ENCODE results near the gene RABEP1. TPM values are rescaled to one million over a fixed set of nuclear protein-coding genes. Genes with fewer than 3 reads are reported as not detected.

Gene RABEP1
- total RNA-seq, 1 experiment from 2014 or later = 24.4 TPM

DNA sequence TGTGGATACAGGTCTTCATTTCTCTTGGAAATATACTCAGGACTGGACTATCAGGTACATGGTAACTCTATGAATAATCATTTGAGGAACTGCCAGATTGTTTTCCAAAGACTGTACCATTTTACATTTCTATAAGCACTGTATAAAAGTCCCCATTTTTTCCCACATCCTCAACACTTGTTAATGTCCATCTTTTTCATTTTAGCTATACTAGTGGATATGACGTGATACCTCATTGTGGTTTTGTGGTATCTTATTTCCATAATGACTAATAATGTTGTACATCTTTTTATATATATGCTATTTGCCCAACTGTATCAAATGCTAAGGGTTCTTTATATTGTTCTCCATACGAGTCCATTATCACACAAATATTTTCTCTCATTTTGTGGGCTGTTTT lies 114.5 kb downstream of the RABEP1 start:
- no peaks in the 10 kb centered on the region for H3F3A ChIP-seq (ENCODE audit: low read length, unreplicated experiment)
- TF ChIP-seq CTCF (conservative IDR thresholded peaks at IDR 0.05; ENCODE audit: low read depth, low read length) (no peak), EZH2 (IDR thresholded peaks at IDR 0.05; ENCODE audit: low read length, unreplicated experiment) (no peak), EZH2phosphoT487 (IDR thresholded peaks at IDR 0.05; ENCODE audit: borderline replicate concordance, low read length) (no peak)
- no peak overlapping the region for H2AFZ ChIP-seq (ENCODE audit: low read length)
- H3K9ac ChIP-seq (ENCODE audit: low read length) = no peak overlapping the region
- no peak overlapping the region for H3K27ac ChIP-seq (ENCODE audit: low read length)
- H3K4me2 ChIP-seq (ENCODE audit: low read length) = no peak overlapping the region
- H3K9me3 ChIP-seq (ENCODE audit: low read length) = no peaks in the 10 kb centered on the region
- H3K36me3 ChIP-seq (ENCODE audit: low read depth, low read length) = peaks cover 32% of the 10 kb centered on the region
- ChIA-PET CTCF (no interaction called here), POLR2A (ENCODE audit: unreplicated experiment) (no interaction called here)
- DNase-seq (no peak), ATAC-seq (no peak)
- H3K4me1 ChIP-seq (ENCODE audit: insufficient read depth, low read length) = no peaks in the 10 kb centered on the region
- intact Hi-C loops (cut with micrococcal nuclease) = no loop called here
- H3K9me2 ChIP-seq (replicated peaks; ENCODE audit: low read length) = no peaks in the 10 kb centered on the region
- H4K20me1 ChIP-seq (ENCODE audit: low read length) = no peaks in the 10 kb centered on the region
- BruUV-seq (replicated peaks) = no TSS peak
- H3K27me3 ChIP-seq (ENCODE audit: low read length) = no peaks in the 10 kb centered on the region
- no peak overlapping the region for H3K4me3 ChIP-seq (ENCODE audit: low read length)
- H3K79me2 ChIP-seq (ENCODE audit: low read length) = no peaks in the 10 kb centered on the region

DNA sequence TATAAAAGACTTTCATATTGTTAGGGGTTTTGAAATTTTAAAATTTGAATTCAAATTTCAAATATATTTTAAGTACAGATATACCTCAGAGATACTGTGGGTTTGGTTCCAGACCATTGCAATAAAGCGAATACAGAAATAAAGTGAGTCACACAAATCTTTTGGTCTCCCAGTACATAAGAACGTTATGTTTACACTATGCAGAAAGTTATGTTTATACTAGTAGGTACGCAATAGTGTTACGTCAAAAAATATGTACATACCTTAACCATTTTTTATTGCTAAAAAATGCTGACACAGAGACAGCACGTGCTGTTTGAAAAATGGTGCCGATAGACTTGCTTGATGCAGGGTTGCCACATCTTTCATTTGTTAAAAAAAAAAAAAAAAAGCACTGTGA lies 117.7 kb downstream of the RABEP1 start:
- TF ChIP-seq EZH2 (IDR thresholded peaks at IDR 0.05; ENCODE audit: low read length, unreplicated experiment) (no peak), CTCF (conservative IDR thresholded peaks at IDR 0.05; ENCODE audit: low read depth, low read length) (no peak), EZH2phosphoT487 (IDR thresholded peaks at IDR 0.05; ENCODE audit: borderline replicate concordance, low read length) (no peak)
- peak; percentile 87 for ATAC-seq
- no TSS peak for BruUV-seq (replicated peaks)
- Histone ChIP-seq H4K20me1 (ENCODE audit: low read length) (no peaks in the 10 kb centered on the region), H3K36me3 (ENCODE audit: low read depth, low read length) (peaks cover 33% of the 10 kb centered on the region), H3K4me3 (ENCODE audit: low read length) (no peak overlapping the region), H3K79me2 (ENCODE audit: low read length) (no peaks in the 10 kb centered on the region), H3K9me3 (ENCODE audit: low read length) (no peaks in the 10 kb centered on the region), H3F3A (ENCODE audit: low read length, unreplicated experiment) (no peaks in the 10 kb centered on the region), H3K9ac (ENCODE audit: low read length) (no peak overlapping the region), H3K27ac (ENCODE audit: low read length) (peak overlapping the region; percentile 16; the same call in 1 of the 2 replicates), H3K4me1 (ENCODE audit: insufficient read depth, low read length) (no peaks in the 10 kb centered on the region), H3K27me3 (ENCODE audit: low read length) (no peaks in the 10 kb centered on the region), H3K4me2 (ENCODE audit: low read length) (no peak overlapping the region), H3K9me2 (replicated peaks; ENCODE audit: low read length) (no peaks in the 10 kb centered on the region), H2AFZ (ENCODE audit: low read length) (no peak overlapping the region)
- POLR2A ChIA-PET (ENCODE audit: unreplicated experiment) = no interaction called here
- peak; percentile 32 for DNase-seq
- CTCF ChIA-PET = no interaction called here
- intact Hi-C loops (cut with micrococcal nuclease) = no loop called here

GRCh38 chr17:5405400-5405799 lies 123.3 kb downstream of the RABEP1 start:
- H3K9ac ChIP-seq (ENCODE audit: low read length) = no peak overlapping the region
- no TSS peak for BruUV-seq (replicated peaks)
- ChIA-PET POLR2A (ENCODE audit: unreplicated experiment) (no interaction called here), CTCF (no interaction called here)
- H3K27ac ChIP-seq (ENCODE audit: low read length) = no peak overlapping the region
- TF ChIP-seq EZH2 (IDR thresholded peaks at IDR 0.05; ENCODE audit: low read length, unreplicated experiment) (no peak), EZH2phosphoT487 (IDR thresholded peaks at IDR 0.05; ENCODE audit: borderline replicate concordance, low read length) (no peak), CTCF (conservative IDR thresholded peaks at IDR 0.05; ENCODE audit: low read depth, low read length) (no peak)
- H3K4me3 ChIP-seq (ENCODE audit: low read length) = no peak overlapping the region
- no peaks in the 10 kb centered on the region for H3K27me3 ChIP-seq (ENCODE audit: low read length)
- no peaks in the 10 kb centered on the region for H4K20me1 ChIP-seq (ENCODE audit: low read length)
- no peaks in the 10 kb centered on the region for H3K9me3 ChIP-seq (ENCODE audit: low read length)
- ATAC-seq (no peak), DNase-seq (no peak)
- no peaks in the 10 kb centered on the region for H3K79me2 ChIP-seq (ENCODE audit: low read length)
- H3K9me2 ChIP-seq (replicated peaks; ENCODE audit: low read length) = no peaks in the 10 kb centered on the region
- intact Hi-C loops (cut with micrococcal nuclease) = no loop called here
- no peaks in the 10 kb centered on the region for H3F3A ChIP-seq (ENCODE audit: low read length, unreplicated experiment)
- H3K36me3 ChIP-seq (ENCODE audit: low read depth, low read length) = peaks cover 46% of the 10 kb centered on the region
- no peaks in the 10 kb centered on the region for H3K4me1 ChIP-seq (ENCODE audit: insufficient read depth, low read length)
- no peak overlapping the region for H3K4me2 ChIP-seq (ENCODE audit: low read length)
- H2AFZ ChIP-seq (ENCODE audit: low read length) = no peak overlapping the region
